ENCODE data around the gene CCNC. TPM values are rescaled to one million over a fixed set of nuclear protein-coding genes. Genes with fewer than 3 reads are reported as not detected.

CCNC gene
- total RNA-seq, 4 donors from 2014 or later, result 35.6 to 69.4 (median 67.1) TPM

DNA sequence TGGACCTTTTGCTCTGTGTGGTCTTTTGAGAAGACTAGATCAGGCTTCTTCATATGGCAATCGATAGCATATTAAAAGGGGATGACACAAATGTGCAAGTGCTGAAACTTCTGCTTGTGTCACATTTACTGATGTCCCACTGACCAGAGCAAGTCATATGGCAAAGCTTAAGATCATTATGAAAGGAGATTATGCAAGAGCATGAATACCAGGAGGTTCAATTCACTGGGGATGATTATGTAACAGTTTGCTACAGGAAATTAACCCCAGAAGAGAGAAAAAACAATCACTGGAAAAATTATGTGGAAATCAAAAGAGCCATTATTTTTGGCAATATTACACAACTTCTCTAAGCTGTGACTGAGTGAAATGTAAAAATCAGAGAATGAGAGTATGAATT lies 24.4 kb upstream of the CCNC start:
- Histone ChIP-seq H3K27ac (no peak overlapping the region), H3K9me3 (peaks cover 0 to 9% (median 0%) of the 10 kb centered on the region in 3 donors), H3K27me3 (peaks cover 18 to 100% (median 47%) of the 10 kb centered on the region in 4 donors), H3K36me3 (no peaks in the 10 kb centered on the region), H3K4me3 (no peak overlapping the region), H3K4me1 (peaks cover 16 to 31% (median 23%) of the 10 kb centered on the region in 3 donors)
- 40 to 44% methylated on average over 1 of the region's 1 CpG for WGBS, 2 donors
- intact Hi-C loops (cut with DNase I), result no loop called here
- TF ChIP-seq, protein P1, sequence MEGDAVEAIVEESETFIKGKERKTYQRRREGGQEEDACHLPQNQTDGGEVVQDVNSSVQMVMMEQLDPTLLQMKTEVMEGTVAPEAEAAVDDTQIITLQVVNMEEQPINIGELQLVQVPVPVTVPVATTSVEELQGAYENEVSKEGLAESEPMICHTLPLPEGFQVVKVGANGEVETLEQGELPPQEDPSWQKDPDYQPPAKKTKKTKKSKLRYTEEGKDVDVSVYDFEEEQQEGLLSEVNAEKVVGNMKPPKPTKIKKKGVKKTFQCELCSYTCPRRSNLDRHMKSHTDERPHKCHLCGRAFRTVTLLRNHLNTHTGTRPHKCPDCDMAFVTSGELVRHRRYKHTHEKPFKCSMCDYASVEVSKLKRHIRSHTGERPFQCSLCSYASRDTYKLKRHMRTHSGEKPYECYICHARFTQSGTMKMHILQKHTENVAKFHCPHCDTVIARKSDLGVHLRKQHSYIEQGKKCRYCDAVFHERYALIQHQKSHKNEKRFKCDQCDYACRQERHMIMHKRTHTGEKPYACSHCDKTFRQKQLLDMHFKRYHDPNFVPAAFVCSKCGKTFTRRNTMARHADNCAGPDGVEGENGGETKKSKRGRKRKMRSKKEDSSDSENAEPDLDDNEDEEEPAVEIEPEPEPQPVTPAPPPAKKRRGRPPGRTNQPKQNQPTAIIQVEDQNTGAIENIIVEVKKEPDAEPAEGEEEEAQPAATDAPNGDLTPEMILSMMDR (IDR thresholded peaks at IDR 0.05), result no peak
- no peak for TF ChIP-seq POLR2A (IDR thresholded peaks at IDR 0.05)
- no peak for DNase-seq

DNA sequence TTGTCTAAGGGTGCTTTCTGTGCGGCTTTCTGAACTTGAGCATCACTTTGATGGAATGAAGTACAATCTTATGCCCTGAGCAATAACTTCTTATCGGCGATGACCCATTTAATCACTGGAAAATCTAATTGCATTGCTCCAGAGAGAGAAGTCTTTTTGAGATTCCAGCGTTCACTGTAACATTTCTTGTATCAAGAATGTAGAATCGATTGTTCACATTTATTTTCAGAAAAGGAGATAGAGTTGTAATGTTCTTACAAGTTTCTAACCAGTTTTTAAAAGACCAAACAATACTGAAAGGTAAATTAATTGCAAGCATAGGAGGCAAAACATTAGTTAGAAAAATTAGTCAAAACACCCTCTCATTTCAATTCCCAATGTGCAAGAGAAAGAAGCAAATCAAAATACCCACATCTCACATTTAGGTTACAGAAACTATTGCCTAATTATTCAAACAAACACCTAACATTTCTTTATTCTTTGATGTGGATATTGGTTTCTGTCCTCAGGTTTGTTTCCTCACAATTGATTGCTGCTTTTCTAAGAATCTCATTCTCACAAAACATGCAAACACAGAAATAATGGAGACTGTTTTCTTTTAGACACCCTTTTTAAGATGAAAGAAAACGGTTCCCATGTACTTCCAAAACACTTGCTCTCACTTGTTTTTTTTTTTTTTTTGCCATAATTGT lies 23.4 kb upstream of the CCNC start:
- TF ChIP-seq, protein P1 (IDR thresholded peaks at IDR 0.05), result no peak
- TF ChIP-seq POLR2A (IDR thresholded peaks at IDR 0.05), result no peak
- 34 to 46% methylated on average over 6 of the region's 6 CpGs for WGBS, 2 donors
- H3K36me3 ChIP-seq, result no peaks in the 10 kb centered on the region
- H3K27ac ChIP-seq, result no peak overlapping the region
- no peak overlapping the region for H3K4me3 ChIP-seq
- peaks cover 16 to 31% (median 23%) of the 10 kb centered on the region in 3 donors for H3K4me1 ChIP-seq
- DNase-seq, result no peak
- H3K9me3 ChIP-seq, result peaks cover 0 to 9% (median 0%) of the 10 kb centered on the region in 3 donors
- intact Hi-C loops (cut with DNase I), result no loop called here
- H3K27me3 ChIP-seq, result peaks cover 18 to 95% (median 43%) of the 10 kb centered on the region in 4 donors

DNA sequence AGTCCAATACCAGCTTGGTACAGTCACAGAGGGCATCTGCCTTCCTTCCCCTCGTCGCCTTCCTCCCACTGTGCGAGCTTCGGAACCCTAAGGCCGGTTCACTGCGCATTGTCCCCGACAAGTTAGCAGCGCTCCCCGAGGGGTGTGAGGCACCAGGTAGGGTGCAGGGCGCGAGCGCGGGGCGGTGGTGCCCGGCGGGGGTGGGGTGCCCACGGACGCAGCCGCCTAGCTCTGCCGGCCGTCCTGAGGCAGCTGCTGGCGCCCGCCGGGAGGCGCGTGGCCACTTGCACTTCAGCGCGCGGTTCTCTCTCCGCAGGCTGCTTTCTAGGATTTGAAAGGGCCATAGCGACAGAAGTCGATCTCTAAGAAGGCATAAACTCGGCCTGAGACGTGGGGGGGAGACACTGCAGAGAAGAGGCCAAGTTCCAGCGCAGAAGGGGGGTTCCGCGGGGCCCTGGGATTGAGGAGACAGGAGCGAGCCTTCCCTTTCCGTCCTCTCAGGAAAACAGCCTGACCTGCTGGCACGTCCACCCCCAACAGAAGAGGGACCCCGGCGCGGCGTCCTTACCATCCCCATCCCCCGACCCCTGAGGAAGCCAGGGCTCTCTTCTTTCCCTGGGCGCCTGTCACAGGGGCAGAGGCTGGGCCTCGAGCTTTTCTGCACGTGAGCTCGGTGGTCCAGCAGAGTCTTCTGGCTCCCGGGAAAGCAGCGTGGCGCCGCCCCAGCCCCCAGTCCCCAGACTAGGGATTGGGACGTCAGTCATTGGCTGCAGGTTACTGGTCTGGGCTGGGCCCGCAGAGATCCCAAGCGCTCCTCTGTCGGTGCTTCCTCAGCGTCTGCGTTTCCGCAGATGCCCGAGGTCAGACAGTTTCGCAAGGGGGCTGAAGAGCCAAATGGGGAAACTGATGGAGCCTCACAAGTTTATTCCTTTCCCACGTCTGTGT lies 22.5 kb upstream of the CCNC start:
- no peaks in the 10 kb centered on the region for H3K36me3 ChIP-seq
- peaks cover 16 to 31% (median 23%) of the 10 kb centered on the region in 3 donors for H3K4me1 ChIP-seq
- peak overlapping the region in 2 of 4 donors; percentile 2 to 37 for H3K4me3 ChIP-seq
- no peak overlapping the region for H3K27ac ChIP-seq
- DNase-seq, result no peak
- intact Hi-C loops (cut with DNase I), result no loop called here
- peaks cover 18 to 91% (median 42%) of the 10 kb centered on the region in 4 donors for H3K27me3 ChIP-seq
- TF ChIP-seq, protein P1 (IDR thresholded peaks at IDR 0.05), result no peak
- no peak for TF ChIP-seq POLR2A (IDR thresholded peaks at IDR 0.05)
- H3K9me3 ChIP-seq, result peaks cover 0 to 9% (median 0%) of the 10 kb centered on the region in 3 donors
- 11 to 16% methylated on average over 22 to 34 of the region's 63 CpGs for WGBS, 2 donors

DNA sequence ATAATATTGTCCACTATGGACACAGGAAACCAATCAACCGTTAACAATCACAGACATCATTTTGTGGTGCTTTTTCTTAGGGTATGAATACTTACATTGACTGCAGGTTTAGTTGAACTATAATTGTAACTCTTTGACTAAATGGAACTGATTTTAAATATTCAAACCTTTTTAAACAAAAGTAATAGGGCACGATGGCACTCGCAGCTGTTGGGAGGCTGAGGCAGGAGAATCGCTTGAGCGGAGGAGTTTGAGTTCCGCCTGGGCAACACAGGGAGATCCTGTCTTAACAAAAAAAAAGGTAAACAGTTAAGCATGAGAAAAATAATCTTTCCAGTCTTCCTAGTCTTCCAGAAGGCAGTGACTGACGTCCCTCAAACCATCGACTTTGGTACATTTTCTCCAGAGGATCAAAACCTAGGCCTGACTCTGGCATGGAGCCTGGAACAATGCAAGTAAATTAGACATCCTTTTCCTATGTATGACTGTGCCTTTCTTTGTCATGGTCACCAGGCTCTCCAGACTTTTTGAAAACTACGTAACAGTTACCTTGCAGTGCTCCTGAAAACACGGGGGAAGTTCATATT lies 21.5 kb upstream of the CCNC start:
- intact Hi-C loops (cut with DNase I), result no loop called here
- Histone ChIP-seq H3K27me3 (peaks cover 18 to 91% (median 39%) of the 10 kb centered on the region in 4 donors), H3K27ac (no peak overlapping the region), H3K4me3 (no peak overlapping the region), H3K9me3 (peaks cover 0 to 7% (median 0%) of the 10 kb centered on the region in 3 donors), H3K4me1 (peaks cover 16 to 31% (median 23%) of the 10 kb centered on the region in 3 donors), H3K36me3 (no peaks in the 10 kb centered on the region)
- no peak for DNase-seq
- TF ChIP-seq POLR2A (IDR thresholded peaks at IDR 0.05), result no peak
- TF ChIP-seq, protein P1 (IDR thresholded peaks at IDR 0.05), result no peak
- 36 to 44% methylated on average over 10 of the region's 10 CpGs for WGBS, 2 donors
